ENCODE measurements around the gene SLC30A3.

- TF ChIP-seq CTCF (conservative IDR thresholded peaks at IDR 0.05; ENCODE audit: low read depth, low read length): no peak
- TF ChIP-seq SMC3 (IDR thresholded peaks at IDR 0.05; ENCODE audit: low read depth, low read length): no peak
- no peak for TF ChIP-seq CEBPB (IDR thresholded peaks at IDR 0.05; ENCODE audit: low read depth, low read length)
- TF ChIP-seq RAD21 (IDR thresholded peaks at IDR 0.05; ENCODE audit: low read length): no peak
- TF ChIP-seq BHLHE40 (IDR thresholded peaks at IDR 0.05; ENCODE audit: low read depth, low read length): no peak
- no peak for TF ChIP-seq RCOR1 (IDR thresholded peaks at IDR 0.05; ENCODE audit: insufficient replicate concordance, low read length)
These were observed 18.6 kb upstream of the SLC30A3 start for GRCh38 chr2:27281442-27281841.

Measured in IMR-90 (cell line).